Pancreas (tissue), 10 donors: ENCODE measurements around the gene MICOS13. TPM values are rescaled to one million over a fixed set of nuclear protein-coding genes. Genes with fewer than 3 reads are reported as not detected.

Source experiments
- ATAC-seq, 4 donors: fragments of 200-7000 bp; cut with Tn5 transposase; one replicate each; pipeline versions ENCODE4 v1.8.0 to v1.9.1; 2020; ENCODE audit warnings: mild to moderate bottlenecking in 4 of 4, moderate library complexity in 4 of 4
- DNase-seq, 6 donors: peaks; one replicate each; pipeline ENCODE4 v3.0.0-alpha.2; 2020
- FAIRE-seq: peaks from 2 replicates; lab custom pipeline; 2012; peaks lifted over from hg19 to GRCh38; lab: Jason Lieb, UNC
- H3K27ac ChIP-seq, 4 donors: fragments of 200-600 bp; sonication (generic); 1 replicate in 3 of 4; 2 replicates in 1 of 4; pipeline versions ENCODE4 v1.5.0 to v1.8.0; 2020
- H3K27me3 ChIP-seq, 4 donors: fragments of 200-600 bp; one replicate each; pipeline ENCODE4 v1.8.0; 2021
- H3K36me3 ChIP-seq, 3 donors: fragments of 200-600 bp; sonication (generic) in 1 of 3; one replicate each; pipeline versions ENCODE4 v1.5.0 to v1.8.0; 2020 to 2021
- H3K4me1 ChIP-seq, 3 donors: fragments of 200-600 bp; one replicate each; pipeline ENCODE4 v1.8.0; 2021
- H3K4me3 ChIP-seq, 4 donors: fragments of 200-600 bp; sonication (generic) in 2 of 4; one replicate each; pipeline versions ENCODE4 v1.5.0 to v1.8.0; 2020 to 2021
- H3K9me3 ChIP-seq, 4 donors: fragments of 200-600 bp; one replicate each; pipeline ENCODE4 v1.8.0; 2021
- CTCF ChIP-seq, 4 donors: fragments of 200-600 bp; sonication (generic) in 3 of 4; IDR thresholded peaks; one replicate each; pipeline versions ENCODE4 v1.5.0 to v1.8.0; 2021; ENCODE audit warnings: antibody characterized with exemption in 4 of 4
- WGBS, 2 donors: extraction: QIAGEN DNeasy Blood & Tissue Kit; methylation state at CpG; one replicate each; pipeline ENCODE4 v1.1.7; 2013; 5-methylcytosine and 5-hydroxymethylcytosine counted together
- intact Hi-C, 3 donors: fragments of 100-400 bp; cut with DNase I; formaldehyde crosslinking; loops; one replicate each; pipeline versions ENCODE4 v1.11.1 to v1.14.2; 2022
- polyA plus RNA-seq, 2 donors: library from polyadenylated mRNA; stranded (reverse); fragments of 200-250 nt; gene quantifications; one replicate each; pipeline ENCODE4 v1.2.3, GENCODE V29; 2013
- total RNA-seq, 6 donors: library from RNA; stranded (reverse); fragmentation: NEBNext Ultra II Directional in 4 of 6; extraction: Animal tissue kit (Norgen Biotek cat#: 25700) in 4 of 6; gene quantifications; one replicate each; pipeline versions ENCODE4 v1.2.1 to v1.2.4, GENCODE V29; 2021 to 2023
- donor health status: healthy with polysubstance abuse.
- donor health status: DM: no; HTN: no; CAD: no; lungs with moderate emphysema.
- donor health status: DM: no; HTN: no; CAD: no.
- donor health status: control.
- donor health status: control.
- donor health status: Bipolar disorder and iron deficiency.
- donor health status: DM: yes; HTN: yes; CAD: no.
- donor health status: DM: no; HTN: no; CAD: no.
- donor health status: DM: no; HTN: no; CAD: no.
- donor health status: DM: yes; HTN: yes; CAD: no.

MICOS13 gene
- total and polyA plus RNA-seq, 8 donors = 14.0 to 77.5 (median 24.7) TPM

GRCh38 chr19:5628919-5629481 lies 51.3 kb downstream of the MICOS13 start:
- DNase-seq (no peak), FAIRE-seq (no peak), ATAC-seq (peak in 1 of 4 donors; percentile 8)
- Histone ChIP-seq H3K36me3 (peaks cover 0 to 20% (median 4%) of the 10 kb centered on the region in 3 donors), H3K27me3 (no peaks in the 10 kb centered on the region), H3K4me1 (peaks cover 19 to 39% (median 36%) of the 10 kb centered on the region in 3 donors), H3K4me3 (no peak overlapping the region), H3K9me3 (no peaks in the 10 kb centered on the region), H3K27ac (no peak overlapping the region)
- TF ChIP-seq CTCF (IDR thresholded peaks at IDR 0.05) = no peak
- WGBS, 2 donors = 81 to 85% methylated on average over 9 of the region's 9 CpGs
- intact Hi-C loops = no loop called here

GRCh38 chr19:5628461-5628860 lies 51.9 kb downstream of the MICOS13 start:
- H3K27me3 ChIP-seq = no peaks in the 10 kb centered on the region
- intact Hi-C loops = no loop called here
- WGBS, 2 donors = 68 to 85% methylated on average over 1 of the region's 1 CpG
- no peak for FAIRE-seq
- no peak overlapping the region for H3K27ac ChIP-seq
- ATAC-seq = no peak
- H3K4me3 ChIP-seq = no peak overlapping the region
- H3K36me3 ChIP-seq = peaks cover 0 to 20% (median 4%) of the 10 kb centered on the region in 3 donors
- DNase-seq = no peak
- H3K4me1 ChIP-seq = peaks cover 19 to 39% (median 36%) of the 10 kb centered on the region in 3 donors
- H3K9me3 ChIP-seq = no peaks in the 10 kb centered on the region
- no peak for TF ChIP-seq CTCF (IDR thresholded peaks at IDR 0.05)

Other genes with a start within 250 kb of the MICOS13 start
- not detected for gene ZNRF4, start 225.1 kb downstream of the MICOS13 start, total RNA-seq
- gene ZNRF4, start 225.1 kb downstream of the MICOS13 start, polyA plus RNA-seq = not detected
- gene TINCR, start 112.6 kb downstream of the MICOS13 start, total RNA-seq = under 1 TPM in 5 of 6 donors, not detected in 1; 0.09 to 0.22 (median 0.19) TPM
- gene TINCR, start 112.6 kb downstream of the MICOS13 start, polyA plus RNA-seq = under 1 TPM; 0.27 to 0.85 TPM
- 10 to 100 TPM; 35.0 to 68.3 (median 41.5) TPM for gene SAFB2, start 57.7 kb downstream of the MICOS13 start, total RNA-seq
- 100 to 1,000 TPM; 108 to 112 TPM for gene SAFB2, start 57.7 kb downstream of the MICOS13 start, polyA plus RNA-seq
- 10 to 100 TPM; 28.9 to 52.8 (median 41.1) TPM for gene SAFB, start 57.4 kb downstream of the MICOS13 start, total RNA-seq
- 10 to 100 TPM; 63.5 to 84.3 TPM for gene SAFB, start 57.4 kb downstream of the MICOS13 start, polyA plus RNA-seq
- gene HSD11B1L, start 511 bp upstream of the MICOS13 start, total RNA-seq = 1 to 10 TPM; 2.1 to 5.5 (median 3.5) TPM
- gene HSD11B1L, start 511 bp upstream of the MICOS13 start, polyA plus RNA-seq = 10 to 100 TPM; 12.9 to 16.9 TPM
- gene RPL36, start 9.8 kb upstream of the MICOS13 start, total RNA-seq = 100 to 1,000 TPM; 524 to 926 (median 654) TPM
- gene RPL36, start 9.8 kb upstream of the MICOS13 start, polyA plus RNA-seq = 1,000 to 10,000 TPM in 1 of 2 donors, 100 to 1,000 TPM in 1; 951 to 1,510 TPM
- 10 to 100 TPM; 23.3 to 56.7 (median 33.1) TPM for gene LONP1, start 39.6 kb upstream of the MICOS13 start, total RNA-seq
- gene LONP1, start 39.6 kb upstream of the MICOS13 start, polyA plus RNA-seq = 10 to 100 TPM; 42.5 to 63.9 TPM
- gene CATSPERD, start 40.1 kb upstream of the MICOS13 start, total RNA-seq = not detected
- gene CATSPERD, start 40.1 kb upstream of the MICOS13 start, polyA plus RNA-seq = not detected
- 1 to 10 TPM in 5 of 6 donors, under 1 TPM in 1; 0.61 to 3.1 (median 1.5) TPM for gene PRR22, start 104.2 kb upstream of the MICOS13 start, total RNA-seq
- gene PRR22, start 104.2 kb upstream of the MICOS13 start, polyA plus RNA-seq = 10 to 100 TPM; 18.7 to 25.9 TPM
- gene DUS3L, start 110.6 kb upstream of the MICOS13 start, total RNA-seq = 10 to 100 TPM; 14.8 to 29.2 (median 20.2) TPM
- gene DUS3L, start 110.6 kb upstream of the MICOS13 start, polyA plus RNA-seq = 10 to 100 TPM; 61.2 to 66.6 TPM
- 10 to 100 TPM in 4 of 6 donors, 1 to 10 TPM in 2; 5.0 to 15.2 (median 11.5) TPM for gene NRTN, start 124.6 kb upstream of the MICOS13 start, total RNA-seq
- 1 to 10 TPM; 5.0 to 8.5 TPM for gene NRTN, start 124.6 kb upstream of the MICOS13 start, polyA plus RNA-seq
- 1 to 10 TPM; 1.9 to 8.7 (median 2.8) TPM for gene FUT6, start 159.2 kb upstream of the MICOS13 start, total RNA-seq
- 1 to 10 TPM; 2.9 to 4.0 TPM for gene FUT6, start 159.2 kb upstream of the MICOS13 start, polyA plus RNA-seq
- gene FUT3, start 170.9 kb upstream of the MICOS13 start, total RNA-seq = 10 to 100 TPM in 2 of 6 donors, 1 to 10 TPM in 4; 3.3 to 13.9 (median 5.7) TPM
- 10 to 100 TPM in 1 of 2 donors, 1 to 10 TPM in 1; 9.7 to 12.0 TPM for gene FUT3, start 170.9 kb upstream of the MICOS13 start, polyA plus RNA-seq
- not detected for gene FUT5, start 190.0 kb upstream of the MICOS13 start, total RNA-seq
- not detected for gene FUT5, start 190.0 kb upstream of the MICOS13 start, polyA plus RNA-seq
- gene NDUFA11, start 223.3 kb upstream of the MICOS13 start, total RNA-seq = 100 to 1,000 TPM in 1 of 6 donors, 10 to 100 TPM in 5; 58.0 to 104 (median 82.0) TPM
- 100 to 1,000 TPM; 161 to 209 TPM for gene NDUFA11, start 223.3 kb upstream of the MICOS13 start, polyA plus RNA-seq
- 1 to 10 TPM; 2.9 to 5.6 (median 4.6) TPM for gene VMAC, start 224.4 kb upstream of the MICOS13 start, total RNA-seq
- gene VMAC, start 224.4 kb upstream of the MICOS13 start, polyA plus RNA-seq = 10 to 100 TPM in 1 of 2 donors, 1 to 10 TPM in 1; 4.0 to 10.1 TPM
- 10 to 100 TPM; 10.5 to 23.2 (median 14.0) TPM for gene CAPS, start 233.7 kb upstream of the MICOS13 start, total RNA-seq
- 10 to 100 TPM; 62.9 to 77.2 TPM for gene CAPS, start 233.7 kb upstream of the MICOS13 start, polyA plus RNA-seq